Hindlimb muscle (tissue), 1 donor: Measurements from ENCODE around the gene TSHZ3. TPM values are rescaled to one million over a fixed set of nuclear protein-coding genes. Genes with fewer than 3 reads are reported as not detected.

Experiments
- DNase-seq: peaks from one replicate; pipeline ENCODE4 v3.0.0-alpha.2; 2013
- polyA plus RNA-seq: library from polyadenylated mRNA; unstranded; fragments of 120-200 nt; gene quantifications from one replicate; pipeline ENCODE4 v1.2.1, GENCODE V29; 2013; ENCODE audit not compliant: insufficient read length

Gene TSHZ3
- polyA plus RNA-seq: 17.6 TPM

GRCh38 chr19:31349160-31349881 lies at the start of gene TSHZ3:
Gene TSHZ3 (minus strand): TSS chr19:31349436. CDS start chr19:31349219, 217 bp downstream.
- peak; percentile 87 for DNase-seq

GRCh38 chr19:31397308-31397707 lies 48.1 kb upstream of the TSHZ3 start:
- no peak for DNase-seq

GRCh38 chr19:31392464-31392863 lies 43.2 kb upstream of the TSHZ3 start:
- DNase-seq: no peak

GRCh38 chr19:31391518-31391917 lies 42.3 kb upstream of the TSHZ3 start:
- no peak for DNase-seq

GRCh38 chr19:31390711-31391110 lies 41.5 kb upstream of the TSHZ3 start:
- DNase-seq: no peak

- DNase-seq: no peak
These were observed 40.6 kb upstream of the TSHZ3 start for GRCh38 chr19:31389874-31390273.

GRCh38 chr19:31387717-31388301 lies 38.6 kb upstream of the TSHZ3 start:
- no peak for DNase-seq

GRCh38 chr19:31386806-31387205 lies 37.6 kb upstream of the TSHZ3 start:
- no peak for DNase-seq

- no peak for DNase-seq
These were observed 36.5 kb upstream of the TSHZ3 start for GRCh38 chr19:31385744-31386143.

- no peak for DNase-seq
These were observed 34.3 kb upstream of the TSHZ3 start for GRCh38 chr19:31383553-31383952.

- no peak for DNase-seq
These were observed 31.6 kb upstream of the TSHZ3 start for GRCh38 chr19:31380854-31381253.

GRCh38 chr19:31378404-31378803 lies 29.2 kb upstream of the TSHZ3 start:
- peak; percentile 26 for DNase-seq

GRCh38 chr19:31377736-31378135 lies 28.5 kb upstream of the TSHZ3 start:
- DNase-seq: no peak

- no peak for DNase-seq
These were observed 23.1 kb upstream of the TSHZ3 start for GRCh38 chr19:31372246-31372781.

GRCh38 chr19:31370216-31370615 lies 21.0 kb upstream of the TSHZ3 start:
- DNase-seq: no peak

GRCh38 chr19:31364963-31365362 lies 15.7 kb upstream of the TSHZ3 start:
- no peak for DNase-seq

GRCh38 chr19:31361728-31362127 lies 12.5 kb upstream of the TSHZ3 start:
- DNase-seq: no peak

- no peak for DNase-seq
These were observed 8.1 kb upstream of the TSHZ3 start for GRCh38 chr19:31357315-31357673.

GRCh38 chr19:31356587-31357314 lies 7.5 kb upstream of the TSHZ3 start:
- no peak for DNase-seq

- no peak for DNase-seq
These were observed 6.5 kb upstream of the TSHZ3 start for GRCh38 chr19:31355665-31356289.

- no peak for DNase-seq
These were observed 5.8 kb upstream of the TSHZ3 start for GRCh38 chr19:31354799-31355664.

GRCh38 chr19:31354316-31354715 lies 5.1 kb upstream of the TSHZ3 start:
- DNase-seq: no peak
